Stimulated activated CD8-positive, alpha-beta memory T cell treated with anti-CD3 and anti-CD28 coated beads, Interleukin-4, amount 100 ng/mL, for 24 hours (primary cell): ENCODE results near the gene IFI27L2.

Source experiments
- DNase-seq: peaks from one replicate; pipeline ENCODE4 v3.0.0-alpha.2; 2020; ENCODE audit warnings: low read depth

Gene IFI27L2

GRCh38 chr14:94152676-94153075, 23.3 kb upstream of the IFI27L2 start:
- no peak for DNase-seq

GRCh38 chr14:94145902-94146527, 16.6 kb upstream of the IFI27L2 start:
- no peak for DNase-seq

- DNase-seq, result no peak
Measured at GRCh38 chr14:94144765-94145164, 15.4 kb upstream of the IFI27L2 start.

DNA sequence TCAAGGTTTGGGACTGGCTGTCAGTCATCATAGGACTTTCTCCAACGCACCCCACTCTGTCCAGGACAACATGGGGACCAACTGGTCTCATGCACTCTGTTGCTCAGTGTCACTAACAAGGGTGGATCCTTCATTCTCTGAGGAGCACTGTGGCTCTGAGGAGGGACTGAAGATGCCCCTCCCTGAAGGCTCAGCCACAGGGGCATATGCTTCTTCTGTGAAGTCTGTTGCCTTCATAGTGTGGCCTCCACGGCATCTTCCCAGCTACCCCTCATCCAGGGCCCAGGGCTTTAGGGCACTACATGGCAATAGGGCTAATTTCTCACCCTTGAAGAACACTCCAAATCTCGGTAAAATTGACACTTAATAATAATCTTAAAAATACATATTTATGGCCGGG, 14.3 kb upstream of the IFI27L2 start:
- no peak for DNase-seq

- DNase-seq, result no peak
Measured at GRCh38 chr14:94143239-94143638, 13.8 kb upstream of the IFI27L2 start.

GRCh38 chr14:94142836-94143235, 13.4 kb upstream of the IFI27L2 start:
- DNase-seq, result no peak

GRCh38 chr14:94142247-94142646, 12.8 kb upstream of the IFI27L2 start:
- DNase-seq, result no peak

DNA sequence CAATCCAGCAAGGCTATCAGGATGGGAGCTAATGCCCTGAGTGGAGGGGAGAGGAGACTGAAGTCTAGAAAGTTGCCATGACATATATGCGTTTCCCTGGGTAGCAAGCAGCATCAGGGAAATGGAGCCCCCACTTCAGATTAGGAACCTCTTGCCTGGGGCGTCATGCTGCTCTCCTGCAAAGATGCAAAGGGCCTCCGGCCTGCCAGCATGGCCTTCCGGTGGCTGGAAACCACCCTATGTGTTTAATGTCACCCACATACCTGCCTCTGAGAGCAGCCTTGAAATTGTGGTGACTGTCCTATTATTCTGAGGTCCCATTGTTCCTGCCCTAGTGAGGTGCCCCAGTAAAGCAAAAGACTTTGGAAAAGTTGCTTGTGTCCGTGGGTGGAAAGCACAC, 10.0 kb upstream of the IFI27L2 start:
- DNase-seq, result no peak

GRCh38 chr14:94139006-94139405, 9.6 kb upstream of the IFI27L2 start:
- DNase-seq, result no peak

GRCh38 chr14:94138251-94138650, 8.8 kb upstream of the IFI27L2 start:
- no peak for DNase-seq

- DNase-seq, result peak; percentile 77
Measured at GRCh38 chr14:94136575-94137331, 7.3 kb upstream of the IFI27L2 start.

GRCh38 chr14:94135476-94135875, 6.1 kb upstream of the IFI27L2 start:
- no peak for DNase-seq

GRCh38 chr14:94132285-94132887, 3.0 kb upstream of the IFI27L2 start:
- DNase-seq, result peak; percentile 19

DNA sequence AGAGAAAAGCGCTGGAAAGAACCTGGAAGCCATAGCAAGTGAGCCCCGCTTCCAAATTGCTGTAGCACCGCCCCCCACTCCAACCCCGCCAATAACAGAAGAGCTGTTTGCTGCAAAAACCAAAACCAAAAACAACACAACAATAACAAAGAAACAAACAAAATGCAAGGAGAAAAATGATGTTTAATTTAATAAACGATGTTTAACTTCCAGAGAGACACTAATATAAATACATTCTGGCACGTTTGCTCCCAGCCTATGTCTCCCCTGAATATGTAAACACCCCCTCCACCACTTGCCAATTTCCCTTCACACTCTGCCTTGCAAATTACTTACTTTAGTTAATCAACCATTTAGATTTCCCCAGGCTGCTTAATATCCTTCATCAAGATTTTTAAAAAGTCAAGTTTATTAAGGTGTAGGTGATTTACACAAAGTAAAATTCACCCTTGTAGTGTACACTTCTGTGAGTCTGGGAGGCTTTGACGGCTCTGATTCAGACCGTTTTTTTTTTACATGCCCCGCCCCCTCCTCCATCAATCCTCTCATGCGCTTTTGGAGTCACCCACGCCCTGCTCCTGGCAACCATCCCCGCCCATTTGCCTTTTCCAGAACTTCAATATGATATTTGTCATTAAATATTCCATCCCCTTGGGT, 482 bp upstream of the IFI27L2 start:
- no peak for DNase-seq

- DNase-seq, result no peak
Measured at GRCh38 chr14:94128216-94128839, 1.1 kb downstream of the IFI27L2 start.

DNA sequence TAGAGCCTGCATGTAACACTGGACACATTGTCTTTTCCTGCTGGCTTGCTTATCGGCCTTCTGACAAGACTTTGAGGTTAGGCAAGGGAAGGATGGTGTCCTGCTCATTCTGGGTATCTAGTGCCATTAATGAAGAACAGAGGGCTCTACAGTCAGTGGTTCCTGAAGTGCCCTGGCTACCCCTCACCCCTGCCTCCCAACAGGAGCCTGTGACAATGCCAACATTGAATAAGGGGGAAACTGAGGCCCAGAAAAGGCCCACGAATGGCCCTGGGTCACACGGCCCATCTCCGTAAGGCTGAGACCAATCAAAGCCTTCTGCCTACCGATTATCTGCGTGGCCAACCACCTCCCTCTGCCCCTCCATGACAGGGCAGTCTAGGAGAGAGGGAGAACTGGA, 2.1 kb downstream of the IFI27L2 start:
- DNase-seq, result no peak

DNA sequence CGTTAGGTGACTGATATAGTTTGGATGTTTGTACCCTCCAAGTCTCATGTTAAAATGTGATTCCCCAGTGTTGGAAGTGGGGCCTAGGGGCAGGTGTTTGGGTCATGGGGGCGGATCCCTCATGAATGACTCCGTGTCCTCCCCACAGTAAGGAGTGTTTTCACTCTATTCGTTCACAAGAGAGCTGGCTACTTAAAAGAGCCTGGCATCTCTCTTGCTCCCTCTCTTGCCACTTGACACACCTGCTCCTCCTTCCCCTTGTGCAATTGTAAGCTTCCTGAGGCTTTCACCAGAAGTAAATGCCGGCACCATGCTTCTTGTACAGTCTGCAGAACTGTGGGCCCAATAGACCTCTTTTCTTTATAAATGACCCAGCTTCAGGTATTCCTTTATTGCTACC, 2.6 kb downstream of the IFI27L2 start:
- no peak for DNase-seq

GRCh38 chr14:94126419-94126677, 3.1 kb downstream of the IFI27L2 start:
- no peak for DNase-seq

GRCh38 chr14:94125659-94126418, 3.6 kb downstream of the IFI27L2 start:
- DNase-seq, result no peak

DNA sequence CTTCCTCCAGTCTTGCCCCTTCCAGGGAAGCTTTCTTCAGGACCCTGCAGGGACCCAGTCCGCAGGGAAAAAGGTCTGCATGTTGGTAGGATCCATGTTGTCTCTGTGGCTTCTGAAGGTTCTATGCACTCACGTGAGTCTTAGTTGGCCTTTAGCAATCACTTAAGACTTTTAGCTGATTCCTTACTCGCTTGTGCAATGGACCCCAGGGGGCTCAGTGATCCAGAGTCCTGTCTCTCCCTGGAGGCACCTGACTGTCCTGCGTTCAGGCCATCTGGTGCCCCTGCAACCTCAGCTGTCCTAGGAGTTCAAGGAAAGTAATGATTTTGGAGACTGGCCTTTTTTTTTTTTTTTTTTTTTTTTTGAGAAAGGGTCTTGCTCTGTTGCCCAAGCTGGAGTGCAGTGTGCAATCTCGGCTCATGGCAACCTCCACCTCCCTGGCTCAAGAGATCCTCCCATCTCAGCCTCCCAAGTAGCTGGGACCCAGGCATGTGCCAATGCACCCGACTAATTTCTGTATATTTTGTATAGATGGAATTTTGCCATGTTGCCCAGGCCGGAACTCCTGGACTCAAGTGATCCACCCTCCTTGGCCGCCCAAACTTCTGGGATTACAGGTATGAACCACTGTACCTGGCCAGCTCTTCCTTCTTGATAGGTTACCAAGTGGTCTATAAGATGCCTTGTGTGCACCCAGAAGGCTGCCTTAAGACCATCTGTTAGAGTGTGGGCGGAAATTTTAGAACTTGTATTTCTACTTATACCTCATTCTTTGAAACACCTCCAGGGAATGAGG, 4.6 kb downstream of the IFI27L2 start:
- no peak for DNase-seq

DNA sequence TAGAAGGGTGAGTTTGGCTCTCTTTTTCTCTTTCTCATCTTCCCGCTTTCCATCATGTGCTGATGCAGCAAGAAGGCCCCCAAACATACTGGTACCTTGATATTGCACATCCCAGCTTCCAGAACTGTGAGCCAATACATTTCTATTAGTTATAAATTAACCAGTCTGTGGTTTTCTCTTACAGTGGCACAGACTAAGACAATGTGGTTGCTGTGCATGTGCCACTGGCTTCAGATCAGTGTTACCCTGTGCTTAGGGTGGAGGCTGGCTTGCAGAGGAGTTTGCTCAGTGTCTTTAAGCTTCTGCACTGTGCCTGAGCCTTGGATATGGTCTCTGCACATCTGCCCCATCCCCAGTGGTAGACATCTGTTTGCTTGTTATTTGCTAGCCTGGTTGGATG, 5.5 kb downstream of the IFI27L2 start:
- DNase-seq, result no peak
